ENCODE measurements around the gene ZBTB16.

The ZBTB16 gene

GRCh38 chr11:114125959-114126358 lies 66.4 kb downstream of the ZBTB16 start:
- DNase-seq (ENCODE audit: low spot score) = no peak
- in situ Hi-C loops (cut with MboI; ENCODE audit: low pct_unique_long_range_greater_than_20kb, low sequenced_read_pairs, unreplicated experiment) = no loop called here
- no peak for TF ChIP-seq CTCF (IDR thresholded peaks at IDR 0.05; ENCODE audit: extremely low read depth, insufficient read depth, missing control alignments)

- no peak for TF ChIP-seq CTCF (IDR thresholded peaks at IDR 0.05; ENCODE audit: extremely low read depth, insufficient read depth, missing control alignments)
- in situ Hi-C loops (cut with MboI; ENCODE audit: low pct_unique_long_range_greater_than_20kb, low sequenced_read_pairs, unreplicated experiment) = no loop called here
Measured at GRCh38 chr11:114128399-114128798, 68.9 kb downstream of the ZBTB16 start.

GRCh38 chr11:114129142-114129541 lies 69.6 kb downstream of the ZBTB16 start:
- DNase-seq (ENCODE audit: low spot score) = no peak
- TF ChIP-seq CTCF (IDR thresholded peaks at IDR 0.05; ENCODE audit: extremely low read depth, insufficient read depth, missing control alignments) = no peak
- in situ Hi-C loops (cut with MboI; ENCODE audit: low pct_unique_long_range_greater_than_20kb, low sequenced_read_pairs, unreplicated experiment) = no loop called here

More at GRCh38 chr11:114128399-114128798, 68.9 kb downstream of the ZBTB16 start:
- no peak for DNase-seq (ENCODE audit: low spot score)

GRCh38 chr11:114129699-114130098 lies 70.2 kb downstream of the ZBTB16 start:
- TF ChIP-seq CTCF (IDR thresholded peaks at IDR 0.05; ENCODE audit: extremely low read depth, insufficient read depth, missing control alignments) = no peak
- no peak for DNase-seq (ENCODE audit: low spot score)
- in situ Hi-C loops (cut with MboI; ENCODE audit: low pct_unique_long_range_greater_than_20kb, low sequenced_read_pairs, unreplicated experiment) = no loop called here

- no peak for DNase-seq (ENCODE audit: low spot score)
- in situ Hi-C loops (cut with MboI; ENCODE audit: low pct_unique_long_range_greater_than_20kb, low sequenced_read_pairs, unreplicated experiment) = no loop called here
- TF ChIP-seq CTCF (IDR thresholded peaks at IDR 0.05; ENCODE audit: extremely low read depth, insufficient read depth, missing control alignments) = no peak
Measured at GRCh38 chr11:114130115-114130576, 70.6 kb downstream of the ZBTB16 start.

GRCh38 chr11:114130629-114131277 lies 71.2 kb downstream of the ZBTB16 start:
- TF ChIP-seq CTCF (IDR thresholded peaks at IDR 0.05; ENCODE audit: extremely low read depth, insufficient read depth, missing control alignments) = no peak
- no peak for DNase-seq (ENCODE audit: low spot score)
- in situ Hi-C loops (cut with MboI; ENCODE audit: low pct_unique_long_range_greater_than_20kb, low sequenced_read_pairs, unreplicated experiment) = no loop called here
